Left lung (tissue), 10 donors: Measurements from ENCODE around the gene ANXA8. TPM values are rescaled to one million over a fixed set of nuclear protein-coding genes. Genes with fewer than 3 reads are reported as not detected.

Experiments
- ATAC-seq: fragments of 200-7000 bp; cut with Tn5 transposase; one replicate; pipeline ENCODE4 v1.9.1; 2020; ENCODE audit warnings: moderate library complexity
- DNase-seq, 4 donors: peaks; one replicate each; pipeline ENCODE4 v3.0.0-alpha.2; 2013 to 2020
- H3K27ac ChIP-seq, 2 donors: fragments of 200-600 bp; sonication (generic) in 1 of 2; one replicate each; pipeline versions ENCODE4 v1.5.0 to v1.8.0; 2020 to 2021
- H3K27me3 ChIP-seq, 2 donors: fragments of 200-600 bp; sonication (generic) in 1 of 2; one replicate each; pipeline versions ENCODE4 v1.5.0 to v1.8.0; 2020 to 2021
- H3K36me3 ChIP-seq, 2 donors: fragments of 200-600 bp; sonication (generic) in 1 of 2; one replicate each; pipeline versions ENCODE4 v1.5.0 to v1.8.0; 2020 to 2021
- H3K4me1 ChIP-seq, 2 donors: fragments of 200-600 bp; one replicate each; pipeline ENCODE4 v1.8.0; 2021
- H3K4me3 ChIP-seq, 2 donors: fragments of 200-600 bp; sonication (generic) in 1 of 2; one replicate each; pipeline versions ENCODE4 v1.5.0 to v1.8.0; 2020 to 2021; ENCODE audit warnings: mild to moderate bottlenecking in 1 of 2
- H3K9me3 ChIP-seq, 2 donors: fragments of 200-600 bp; sonication (generic) in 1 of 2; one replicate each; pipeline versions ENCODE4 v1.5.0 to v1.8.0; 2020 to 2021
- CTCF ChIP-seq, 2 donors: fragments of 200-600 bp; sonication (generic) in 1 of 2; IDR thresholded peaks; one replicate each; pipeline versions ENCODE4 v1.5.0 to v1.8.0; 2021; ENCODE audit warnings: antibody characterized with exemption in 2 of 2
- intact Hi-C, 2 donors: fragments of 100-400 bp; cut with DNase I; formaldehyde crosslinking; loops; one replicate each; pipeline versions ENCODE4 v1.11.2 to v1.14.2; 2022
- polyA plus RNA-seq, 6 donors: library from polyadenylated mRNA; unstranded; fragments of 120-200 nt; gene quantifications; one replicate each; pipeline ENCODE4 v1.2.1, GENCODE V29; 2013; ENCODE audit not compliant: insufficient read length in 6 of 6
- total RNA-seq, 2 donors: library from RNA; stranded (reverse); fragmentation: NEBNext Ultra II Directional; extraction: Animal tissue kit (Norgen Biotek cat#: 25700); gene quantifications; one replicate each; pipeline ENCODE4 v1.2.1, GENCODE V29; 2021
- donor health status: DM: no; HTN: yes; CAD: no.
- donor health status: DM: no; HTN: no; CAD: no.

The ANXA8 gene
- total and polyA plus RNA-seq, 8 donors, result 1.00 to 7.7 (median 2.5) TPM

- no peak for TF ChIP-seq CTCF (IDR thresholded peaks at IDR 0.05)
- intact Hi-C loops, result no loop called here
- no peaks in the 10 kb centered on the region for H3K27me3 ChIP-seq
- DNase-seq (peak in 1 of 4 donors; percentile 53), ATAC-seq (no peak)
- no peak overlapping the region for H3K27ac ChIP-seq
- no peak overlapping the region for H3K4me3 ChIP-seq
- H3K36me3 ChIP-seq, result no peaks in the 10 kb centered on the region
- no peaks in the 10 kb centered on the region for H3K9me3 ChIP-seq
- H3K4me1 ChIP-seq, result no peaks in the 10 kb centered on the region
Measured at GRCh38 chr10:47421057-47421952, 62.6 kb downstream of the ANXA8 start.

- no peaks in the 10 kb centered on the region for H3K4me1 ChIP-seq
- no peaks in the 10 kb centered on the region for H3K36me3 ChIP-seq
- DNase-seq (peak in 1 of 4 donors; percentile 61), ATAC-seq (no peak)
- no peaks in the 10 kb centered on the region for H3K27me3 ChIP-seq
- TF ChIP-seq CTCF (IDR thresholded peaks at IDR 0.05), result no peak
- H3K9me3 ChIP-seq, result no peaks in the 10 kb centered on the region
- intact Hi-C loops, result no loop called here
- H3K27ac ChIP-seq, result no peak overlapping the region
- no peak overlapping the region for H3K4me3 ChIP-seq
Measured at GRCh38 chr10:47420305-47421056, 63.4 kb downstream of the ANXA8 start.

GRCh38 chr10:47419421-47419820, 64.5 kb downstream of the ANXA8 start:
- no peak overlapping the region for H3K4me3 ChIP-seq
- H3K9me3 ChIP-seq, result no peaks in the 10 kb centered on the region
- no peaks in the 10 kb centered on the region for H3K27me3 ChIP-seq
- intact Hi-C loops, result no loop called here
- H3K4me1 ChIP-seq, result no peaks in the 10 kb centered on the region
- H3K36me3 ChIP-seq, result no peaks in the 10 kb centered on the region
- H3K27ac ChIP-seq, result no peak overlapping the region
- no peak for TF ChIP-seq CTCF (IDR thresholded peaks at IDR 0.05)
- DNase-seq (no peak), ATAC-seq (no peak)

- Histone ChIP-seq H3K4me3 (no peak overlapping the region), H3K4me1 (no peaks in the 10 kb centered on the region), H3K27me3 (no peaks in the 10 kb centered on the region), H3K36me3 (no peaks in the 10 kb centered on the region), H3K27ac (no peak overlapping the region), H3K9me3 (no peaks in the 10 kb centered on the region)
- intact Hi-C loops, result no loop called here
- ATAC-seq, result no peak
- no peak for DNase-seq
- no peak for TF ChIP-seq CTCF (IDR thresholded peaks at IDR 0.05)
Measured at GRCh38 chr10:47418966-47419365, 64.9 kb downstream of the ANXA8 start.

- Histone ChIP-seq H3K9me3 (no peaks in the 10 kb centered on the region), H3K27ac (no peak overlapping the region), H3K4me3 (no peak overlapping the region), H3K36me3 (no peaks in the 10 kb centered on the region), H3K4me1 (no peaks in the 10 kb centered on the region), H3K27me3 (no peaks in the 10 kb centered on the region)
- ATAC-seq (no peak), DNase-seq (peak in 1 of 4 donors; percentile 49)
- TF ChIP-seq CTCF (IDR thresholded peaks at IDR 0.05), result no peak
- intact Hi-C loops, result no loop called here
Measured at GRCh38 chr10:47418321-47418720, 65.6 kb downstream of the ANXA8 start.
